Measurements from ENCODE around the gene NEU1.

NEU1 gene

DNA sequence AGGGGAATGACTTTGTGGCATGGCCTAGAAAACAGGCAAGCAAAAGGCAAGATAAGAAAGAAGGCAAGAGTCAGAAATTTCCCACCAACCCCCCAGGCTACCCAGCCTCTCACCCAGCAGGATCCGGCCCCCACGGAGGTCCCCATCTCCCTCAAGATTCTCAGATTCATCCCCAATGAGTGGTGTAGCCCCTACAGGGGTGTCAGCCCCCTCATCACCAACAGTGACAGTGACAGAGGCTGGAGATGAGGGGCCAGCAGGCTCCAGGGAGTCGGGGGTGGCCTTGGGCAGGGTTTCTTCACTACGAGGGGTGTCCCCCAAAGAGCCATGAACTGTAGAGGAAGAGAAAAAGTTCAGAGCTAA is 33.9 kb upstream of the NEU1 start:
- DNase-seq (ENCODE audit: low read depth) = no peak

DNA sequence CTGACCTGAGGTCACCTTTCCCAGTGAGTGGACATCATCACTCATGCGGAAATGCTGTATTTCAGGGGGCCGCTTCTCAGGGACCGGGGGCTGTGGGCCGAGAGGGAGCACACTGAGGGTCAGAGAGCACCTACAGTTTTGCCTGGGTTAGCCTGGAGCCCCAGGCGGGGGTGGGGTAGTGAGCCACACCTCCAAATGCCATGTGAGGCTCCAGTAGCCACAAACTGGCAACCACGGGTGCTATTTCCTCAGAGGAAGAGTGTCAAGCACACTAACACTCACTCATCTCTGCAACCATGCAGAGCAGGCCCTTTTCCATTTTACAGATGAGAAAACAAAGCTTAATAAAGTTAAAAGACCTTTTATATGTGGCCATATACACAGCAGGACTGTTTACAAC is 30.2 kb upstream of the NEU1 start:
- no peak for DNase-seq (ENCODE audit: low read depth)

DNA sequence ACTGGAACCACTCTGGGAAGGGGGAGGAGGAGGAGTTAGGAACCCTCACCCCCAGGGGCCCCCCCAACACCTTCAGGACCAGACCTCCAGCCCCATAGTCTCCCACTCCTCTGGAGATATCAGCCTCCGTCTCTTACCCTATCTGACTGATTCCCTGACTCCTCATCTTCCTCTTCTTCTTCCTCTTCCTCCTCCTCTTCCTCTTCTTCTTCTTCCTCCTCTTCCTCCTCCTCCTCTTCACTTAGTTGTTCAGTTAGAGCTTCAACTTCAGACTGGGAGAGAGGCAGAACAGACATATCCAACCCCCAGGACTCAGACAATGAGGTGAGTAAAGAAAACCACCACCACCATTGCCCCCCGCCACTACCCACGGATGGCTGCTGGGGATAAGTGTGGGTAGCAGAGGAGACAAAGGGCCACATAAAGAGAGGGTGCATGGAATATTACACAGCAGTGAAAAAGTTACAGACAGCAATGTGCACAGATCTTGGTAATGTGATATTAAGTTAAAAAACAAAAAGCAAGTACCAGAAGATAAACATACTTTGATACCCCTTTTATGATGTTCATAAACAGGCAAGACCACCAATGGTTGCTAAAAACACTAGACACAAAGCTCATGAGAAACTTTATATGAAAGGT is 26.8 kb upstream of the NEU1 start:
- no peak for DNase-seq (ENCODE audit: low read depth)

DNA sequence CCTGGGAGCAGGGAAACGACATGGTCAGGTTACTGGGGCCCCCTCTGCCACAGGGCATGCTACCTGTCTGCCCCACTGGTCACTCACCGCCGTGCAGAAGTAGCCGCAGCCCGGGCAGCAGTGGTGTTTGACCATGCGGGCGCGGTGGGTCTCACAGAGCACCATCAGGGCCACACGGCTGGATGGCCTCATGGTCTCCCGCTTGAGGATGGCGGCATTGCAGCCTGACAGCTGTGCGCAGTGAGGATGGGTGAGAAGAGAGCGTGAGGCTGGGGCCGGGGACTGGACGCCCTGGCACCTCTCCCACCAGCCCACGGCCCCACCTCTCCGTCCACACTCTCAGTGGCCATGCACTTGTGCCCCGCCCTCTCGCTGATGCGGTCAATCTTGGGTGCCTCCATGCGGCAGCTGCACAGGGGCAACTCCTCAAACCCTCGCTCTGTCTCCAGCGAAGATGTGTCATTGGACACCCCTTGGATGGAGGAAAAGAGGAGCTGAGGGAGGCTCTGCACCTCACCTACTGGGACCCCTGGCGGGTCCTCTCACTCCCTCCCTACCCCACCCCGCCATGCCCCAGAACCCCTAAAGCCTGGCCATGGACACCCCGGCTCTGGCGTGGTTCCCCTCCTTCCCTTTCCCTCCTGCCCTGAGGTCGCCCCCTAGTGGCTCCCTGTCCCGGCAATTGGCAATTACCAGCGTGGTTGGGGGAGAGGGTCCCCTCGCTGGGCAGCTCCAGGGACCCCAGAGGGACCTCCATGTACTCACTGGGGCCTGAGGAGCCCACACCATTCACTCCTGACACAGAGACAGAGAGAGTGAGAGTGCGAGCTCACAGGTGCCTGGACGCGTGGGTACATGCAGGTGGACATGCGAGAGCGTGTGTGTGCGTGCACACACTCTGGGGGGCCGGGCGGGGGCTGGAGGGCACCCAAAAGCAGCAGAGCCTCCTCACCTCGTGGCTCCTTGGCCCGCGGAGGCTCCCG is 25.9 kb upstream of the NEU1 start:
- DNase-seq (ENCODE audit: low read depth) = peak; percentile 40

DNA sequence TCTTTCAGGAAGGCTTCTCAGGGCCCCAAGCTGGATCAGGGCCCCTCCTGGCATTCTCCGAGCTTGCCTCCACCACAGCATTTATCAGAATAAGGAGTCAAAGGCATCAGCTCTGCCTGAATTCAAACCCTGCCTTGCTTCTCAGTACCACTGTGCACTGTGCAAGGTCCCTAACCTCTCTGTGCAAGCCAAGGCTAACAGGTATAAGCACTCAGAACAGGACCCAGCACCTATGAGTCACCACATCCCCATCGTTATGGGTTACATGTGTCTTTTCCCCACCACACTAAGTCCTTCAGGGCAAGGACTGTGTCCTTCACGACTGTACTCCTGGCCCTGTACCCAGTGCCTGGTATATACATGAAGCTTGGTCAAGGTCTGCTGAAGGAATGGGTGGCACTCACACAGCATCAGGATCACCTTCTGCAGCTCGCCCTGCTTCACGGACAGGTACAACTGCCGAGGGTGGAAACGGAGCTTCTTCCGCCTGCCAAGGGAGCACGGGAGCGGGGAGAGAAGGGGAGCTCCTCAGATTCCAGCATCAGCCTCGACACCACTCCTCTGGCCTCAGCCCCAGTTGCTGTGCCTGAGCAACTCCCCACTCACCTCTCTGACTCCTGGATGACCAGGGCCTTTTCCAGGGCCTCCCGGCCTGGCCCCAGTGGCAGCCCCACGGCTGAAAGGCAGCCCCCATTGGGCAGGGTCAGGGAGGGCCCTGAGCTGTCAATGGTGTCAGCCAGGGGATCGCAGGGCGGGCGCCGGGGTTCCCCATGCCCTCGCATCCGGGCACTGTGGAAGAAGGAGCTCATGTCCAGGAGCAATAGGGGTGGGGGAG is 24.8 kb upstream of the NEU1 start:
- DNase-seq (ENCODE audit: low read depth) = no peak

DNA sequence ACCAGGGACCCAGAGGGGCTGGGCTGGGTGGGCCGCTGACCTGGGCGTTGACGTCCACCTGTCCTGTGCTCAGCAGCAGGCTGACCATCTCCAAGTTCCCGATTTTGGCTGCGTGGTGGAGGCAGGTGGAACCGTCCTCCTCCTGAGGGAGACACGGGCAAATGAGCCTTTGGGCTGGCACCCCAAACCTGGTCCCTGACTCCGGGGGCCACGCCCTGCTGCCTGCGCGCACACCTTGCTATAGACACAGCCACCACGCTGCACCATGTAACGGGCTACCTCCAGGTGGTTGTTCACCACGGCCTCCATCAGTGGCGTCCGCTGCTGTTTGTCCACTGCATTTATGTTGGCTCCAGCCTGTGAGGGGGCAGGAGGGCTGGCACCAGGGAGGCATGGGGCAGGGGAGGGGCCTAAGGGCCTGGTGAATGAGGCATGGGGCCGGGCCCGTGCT is 23.9 kb upstream of the NEU1 start:
- no peak for DNase-seq (ENCODE audit: low read depth)

DNA sequence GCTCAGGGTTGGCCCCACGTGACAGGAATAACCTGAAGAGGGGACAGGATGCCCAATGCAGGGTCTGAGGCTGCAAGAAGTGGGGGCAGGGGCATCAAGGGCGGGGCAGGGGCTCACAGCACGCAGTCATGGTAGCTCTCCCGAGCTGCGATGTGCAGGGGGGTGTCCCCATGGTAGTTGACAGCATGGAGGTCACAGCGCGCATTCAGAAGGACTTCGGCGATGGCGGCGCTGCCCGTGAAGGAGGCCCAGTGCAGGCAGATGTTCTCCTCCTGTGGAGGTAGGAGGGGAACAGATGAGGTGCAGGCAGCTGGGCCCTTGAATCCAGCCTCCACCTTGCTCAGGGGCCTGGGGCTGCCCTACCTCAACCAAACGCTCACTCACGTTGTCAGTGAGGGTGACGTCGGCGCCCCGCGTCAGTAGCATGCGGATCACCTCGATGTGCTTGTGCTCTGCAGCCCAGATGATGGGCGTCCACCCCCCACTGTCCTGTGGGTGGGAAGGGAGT is 22.0 kb upstream of the NEU1 start:
- no peak for DNase-seq (ENCODE audit: low read depth)

DNA sequence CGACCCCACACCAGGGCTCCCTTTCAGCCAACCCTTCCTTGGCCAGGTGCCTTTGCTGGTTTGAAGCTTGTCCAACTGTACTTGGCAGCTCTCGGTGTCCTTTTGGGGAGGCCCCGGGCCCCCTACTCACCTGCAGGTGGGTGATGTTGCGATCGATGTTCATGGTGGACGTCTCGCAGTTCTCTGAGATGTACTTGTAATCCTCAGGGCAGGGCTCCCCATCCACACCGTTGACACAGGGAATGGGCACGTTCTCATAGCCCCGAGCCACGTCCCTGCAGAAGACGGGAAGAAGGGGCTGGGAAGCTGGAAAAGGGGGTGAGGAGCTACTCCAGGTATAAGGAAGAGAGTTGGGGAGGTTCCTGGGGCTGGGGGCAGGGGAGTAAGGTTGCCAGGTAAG is 21.1 kb upstream of the NEU1 start:
- no peak for DNase-seq (ENCODE audit: low read depth)

DNA sequence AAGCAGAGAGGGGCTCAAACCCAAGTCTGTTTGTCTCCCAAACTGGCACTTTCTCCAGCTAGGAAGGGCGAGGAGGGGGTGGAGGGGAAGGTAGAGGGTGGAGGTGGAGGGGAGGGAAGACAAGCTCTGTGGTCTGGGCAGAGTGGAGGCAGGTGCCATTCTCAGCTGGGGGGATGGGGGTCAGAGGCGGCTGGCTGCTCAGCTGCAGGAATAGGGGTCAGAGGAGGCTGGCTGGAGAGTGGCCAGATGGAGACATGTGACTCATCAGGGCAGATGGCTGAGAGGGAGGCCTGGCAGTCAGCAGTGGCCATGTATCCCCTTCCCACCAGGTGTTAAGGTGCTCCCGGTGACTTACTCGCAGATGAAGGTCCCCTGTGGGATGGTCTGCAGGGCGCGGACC is 19.7 kb upstream of the NEU1 start:
- no peak for DNase-seq (ENCODE audit: low read depth)

DNA sequence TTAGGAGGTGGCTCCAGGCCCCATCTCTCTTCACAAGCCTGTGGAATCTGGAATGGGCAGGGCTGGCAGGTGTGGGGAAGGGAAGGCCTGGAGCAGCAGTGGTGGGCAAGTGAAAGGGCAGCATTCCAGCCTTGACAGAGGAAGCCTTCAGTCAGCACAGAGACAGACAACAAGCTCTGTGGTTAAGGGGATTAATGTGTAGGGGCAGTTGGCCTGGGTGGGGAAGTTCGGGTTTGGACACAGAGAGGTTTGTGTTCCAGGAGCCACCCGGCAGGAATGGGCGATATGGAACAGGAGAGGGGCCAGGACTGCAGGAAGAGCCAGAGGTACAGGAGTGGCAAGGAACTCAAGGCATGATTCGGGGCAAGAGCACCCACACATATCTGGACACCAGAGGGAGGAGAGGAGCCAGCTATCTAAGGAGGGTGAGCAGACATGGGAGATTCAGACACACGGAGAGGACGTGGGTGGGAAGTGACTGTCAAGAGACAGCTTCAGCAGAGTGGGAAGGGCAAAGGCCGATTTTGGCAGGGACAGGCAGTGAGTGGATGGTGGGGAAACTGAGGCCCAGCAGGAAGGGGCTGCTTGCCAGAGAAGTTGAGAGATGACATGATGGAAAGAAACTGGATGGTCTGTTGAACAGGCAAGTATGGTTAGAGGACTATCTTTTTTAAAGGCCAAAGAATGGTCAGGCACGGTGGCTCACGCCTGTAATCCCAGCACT is 18.7 kb upstream of the NEU1 start:
- DNase-seq (ENCODE audit: low read depth) = no peak

DNA sequence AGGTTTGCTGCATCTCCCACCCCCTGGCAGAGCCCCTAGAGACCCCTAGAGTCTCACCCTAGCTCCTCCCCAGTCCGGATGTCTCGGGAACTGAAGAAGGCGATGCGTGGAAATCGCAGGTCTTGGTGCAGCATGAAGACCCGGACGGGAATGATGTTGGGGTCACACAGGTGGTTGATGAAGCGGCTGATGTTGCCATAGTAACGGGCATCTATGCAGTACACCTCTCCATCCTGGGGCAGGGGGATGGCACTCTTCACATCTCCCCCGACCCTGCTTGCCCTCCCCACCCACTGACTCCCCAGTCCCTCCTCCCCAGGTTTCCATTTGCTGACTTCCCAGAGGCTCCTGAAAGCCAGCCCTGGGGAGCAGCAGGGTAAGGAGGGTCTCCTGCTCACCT is 18.0 kb upstream of the NEU1 start:
- DNase-seq (ENCODE audit: low read depth) = no peak

DNA sequence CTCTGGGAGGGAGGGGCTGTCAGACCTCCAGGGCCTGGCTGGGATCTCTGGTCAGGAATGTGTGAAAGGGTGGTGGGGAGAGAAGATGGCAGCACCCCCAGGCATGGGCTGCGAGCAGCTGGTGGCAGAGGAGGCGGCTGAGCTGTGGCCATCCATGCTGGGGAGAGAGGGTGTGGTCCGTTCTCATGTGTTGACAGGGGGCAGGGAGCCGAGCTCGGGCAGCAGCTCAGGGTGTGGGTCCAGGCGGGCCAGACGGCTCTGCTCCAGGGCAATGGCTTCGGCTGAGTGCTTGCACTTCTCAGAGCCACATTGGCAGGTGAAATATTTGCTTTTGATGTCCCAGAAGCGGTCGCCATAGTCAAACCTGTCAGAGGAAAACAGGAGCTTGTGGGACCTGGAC is 17.3 kb upstream of the NEU1 start:
- no peak for DNase-seq (ENCODE audit: low read depth)

DNA sequence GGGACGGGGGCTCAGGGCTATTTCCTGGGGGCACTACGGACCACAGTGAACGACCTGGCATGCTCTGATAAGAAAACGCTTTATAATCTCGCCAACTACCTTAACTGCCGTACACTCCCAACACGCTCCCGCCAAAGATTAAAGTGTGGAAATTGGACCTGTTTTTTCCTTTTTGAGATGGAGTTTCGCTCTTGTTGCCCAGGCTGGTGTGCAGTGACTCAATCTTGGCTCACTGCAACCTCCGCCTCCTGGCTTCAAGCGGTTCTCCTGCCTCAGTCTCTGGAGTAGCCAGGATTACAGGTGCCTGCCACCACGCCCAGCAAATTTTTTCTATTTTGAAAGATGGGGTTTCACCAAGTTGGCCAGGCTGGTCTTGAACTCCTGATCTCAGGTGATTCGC is 16.5 kb upstream of the NEU1 start:
- no peak for DNase-seq (ENCODE audit: low read depth)

DNA sequence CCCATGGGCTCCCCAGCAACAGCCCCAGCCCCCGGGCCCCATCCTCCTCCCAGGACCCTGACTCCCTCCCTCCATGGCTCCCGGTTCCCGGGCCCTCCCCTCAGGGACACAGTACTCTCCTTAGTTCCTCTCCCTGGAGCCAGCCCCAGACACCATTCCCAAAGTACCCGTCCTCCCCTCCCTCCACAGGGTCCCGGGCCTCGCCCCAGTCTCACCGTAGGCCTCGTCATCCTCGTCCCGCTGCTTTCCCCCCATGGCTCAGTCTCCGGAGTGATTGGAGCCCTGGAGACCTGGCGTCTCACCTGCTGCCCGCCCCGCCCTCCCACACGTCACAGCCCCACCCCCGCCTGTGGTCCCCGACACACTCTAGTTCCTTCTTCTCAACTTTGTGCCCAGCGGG is 16.1 kb upstream of the NEU1 start, which contains the start of gene SLC44A4:
Gene SLC44A4 (minus strand): TSS at position 272 of the 400 bp plus-strand sequence. CDS start 17 bp downstream, at position 255.
- DNase-seq (ENCODE audit: low read depth) = no peak

DNA sequence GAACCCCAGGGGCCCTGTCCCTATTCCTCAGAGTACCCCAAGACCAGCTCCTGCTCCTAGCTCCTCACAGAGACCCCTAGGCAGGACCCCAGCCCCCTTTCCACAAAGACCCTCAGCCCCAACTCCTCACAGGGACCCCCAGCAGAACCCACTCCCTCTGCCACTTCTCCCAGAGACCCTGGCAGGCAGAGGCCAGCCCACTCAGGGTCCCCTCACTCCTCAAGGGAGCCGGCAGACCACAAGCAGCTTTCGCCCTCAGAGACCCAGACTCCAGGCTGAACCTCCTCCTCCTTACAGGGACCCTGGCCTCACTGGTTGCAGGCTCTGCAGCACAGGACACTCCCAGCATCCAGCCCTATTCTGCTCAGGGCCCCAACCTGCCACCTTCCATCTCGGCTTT is 15.6 kb upstream of the NEU1 start:
- DNase-seq (ENCODE audit: low read depth) = no peak

DNA sequence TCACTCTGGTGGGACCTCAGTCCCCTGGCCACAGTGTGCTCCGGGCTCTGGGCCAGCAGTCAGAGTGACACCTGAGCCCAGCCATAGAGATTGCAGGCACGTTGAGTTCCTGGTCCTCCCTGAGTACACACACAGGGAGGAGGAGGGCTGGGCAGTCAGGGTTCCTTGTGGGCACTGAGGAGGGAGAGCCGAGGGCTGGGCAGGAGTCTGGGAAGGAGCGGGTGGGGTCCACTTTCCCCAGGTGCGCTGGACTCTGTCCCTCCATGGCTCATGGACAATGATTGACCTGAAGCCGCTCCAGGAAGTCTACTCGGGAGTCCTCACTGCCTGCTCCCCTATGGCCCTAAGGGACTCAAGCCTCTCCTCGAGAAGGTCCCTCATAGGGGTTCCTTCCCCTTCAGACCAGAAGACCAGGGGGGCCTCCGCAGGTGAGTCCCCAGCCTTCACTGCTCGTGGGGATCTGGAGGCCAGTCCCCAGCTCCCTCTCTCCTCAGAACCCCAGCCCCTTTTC is 15.1 kb upstream of the NEU1 start:
- no peak for DNase-seq (ENCODE audit: low read depth)

DNA sequence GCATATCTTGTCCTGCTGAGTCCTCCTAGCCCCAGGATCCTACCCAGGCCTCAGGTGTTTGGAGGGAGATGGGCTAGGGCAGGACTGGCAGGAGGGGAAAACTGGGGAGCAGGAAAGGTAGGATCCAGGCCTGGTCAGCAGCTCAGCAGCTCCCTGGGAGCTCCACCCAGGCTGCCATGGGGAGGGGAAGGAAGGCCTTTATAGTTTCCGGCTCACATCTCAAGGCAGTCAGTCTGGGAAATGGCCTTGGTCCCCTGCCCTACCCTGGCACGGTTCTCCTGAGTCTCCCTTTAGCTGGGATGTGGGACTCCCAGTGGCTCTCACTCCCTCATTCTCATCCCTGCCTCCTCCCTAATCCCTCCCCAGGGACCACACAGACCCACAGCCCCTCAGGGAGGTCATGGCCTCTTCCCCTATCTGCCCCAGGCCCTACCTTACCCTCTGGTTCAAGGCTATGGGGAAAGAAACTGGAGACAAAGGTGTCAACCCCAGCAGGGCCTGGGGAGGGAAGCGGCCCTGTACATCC is 14.6 kb upstream of the NEU1 start:
- no peak for DNase-seq (ENCODE audit: low read depth)

DNA sequence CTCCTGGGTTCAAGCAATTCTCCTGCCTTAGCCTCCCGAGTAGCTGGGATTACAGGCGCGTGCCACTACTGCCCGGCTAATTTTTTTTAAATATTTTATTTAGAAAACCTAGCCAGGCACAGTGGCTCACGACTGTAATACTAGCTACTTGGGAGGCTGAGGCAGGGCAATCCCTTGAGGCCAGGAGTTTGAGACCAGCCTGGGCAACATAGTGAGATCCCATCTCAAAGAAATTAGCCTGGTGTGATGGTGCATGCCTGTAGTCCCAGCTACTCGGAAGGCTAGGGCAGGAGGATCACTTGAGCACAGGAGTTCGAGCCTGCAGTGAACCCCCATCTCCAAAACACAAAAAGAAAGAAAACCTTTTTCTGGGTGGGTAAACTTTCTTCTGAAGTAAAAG is 13.7 kb upstream of the NEU1 start:
- DNase-seq (ENCODE audit: low read depth) = no peak

DNA sequence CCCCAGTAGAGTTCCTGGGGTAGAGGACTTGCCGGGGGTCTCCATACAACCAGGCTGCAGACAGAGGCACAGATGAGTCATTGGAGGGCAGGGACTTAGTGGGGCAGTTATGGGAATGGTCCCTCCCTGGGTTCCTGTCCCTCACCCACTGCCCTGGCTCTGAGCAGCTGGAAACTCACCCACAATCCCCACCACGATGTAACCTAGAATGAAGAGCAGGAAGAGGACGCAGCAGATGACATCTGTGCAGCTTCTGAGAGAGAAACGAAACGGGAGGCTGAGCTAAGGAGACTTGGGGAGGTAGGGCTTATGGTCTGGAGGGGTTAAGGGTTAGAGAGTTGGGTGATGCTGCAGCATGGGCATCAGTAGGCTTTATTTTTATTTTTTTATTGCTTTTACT is 13.3 kb upstream of the NEU1 start:
- no peak for DNase-seq (ENCODE audit: low read depth)

DNA sequence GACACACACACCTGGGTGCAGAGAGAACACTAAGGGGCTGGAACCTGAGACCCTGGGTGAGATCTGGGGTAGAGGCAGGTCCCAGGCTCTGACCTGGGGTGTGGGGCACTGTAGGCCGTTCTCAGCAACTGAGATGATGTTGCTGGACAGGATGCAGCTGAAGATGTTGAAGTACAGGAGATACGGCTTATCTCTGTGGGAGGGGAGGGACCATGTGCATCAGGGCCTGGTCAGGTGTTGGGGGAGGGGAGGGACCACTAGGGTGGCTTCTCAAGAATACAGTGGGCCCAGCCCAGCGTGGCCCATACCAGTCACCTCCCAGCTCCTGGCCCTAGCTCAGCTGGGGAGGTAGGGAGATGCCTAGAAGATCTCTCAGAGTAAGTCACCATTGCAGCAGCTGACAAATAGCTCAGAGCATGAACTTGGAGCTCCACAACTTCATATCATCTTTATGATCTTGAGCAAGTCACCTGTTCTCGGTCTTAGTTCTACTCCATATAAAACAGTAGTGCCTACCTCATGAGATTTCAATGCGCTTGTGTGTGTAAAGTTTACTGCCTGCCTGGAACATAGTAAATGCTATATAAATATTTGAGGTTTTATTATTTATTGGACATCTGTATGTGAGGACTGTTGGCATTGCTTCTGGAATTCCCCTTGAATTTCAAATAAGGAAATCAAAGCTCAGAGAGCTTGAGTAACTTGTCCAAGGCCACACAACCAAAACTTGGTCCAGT is 12.4 kb upstream of the NEU1 start:
- no peak for DNase-seq (ENCODE audit: low read depth)

Measured in T follicular helper cell (primary cell).